ENCODE results near the gene PLPP4.
"Not testable (repeated sequence)": the region's sequence is repeated elsewhere in the genome, so short reads cannot be mapped to it uniquely, and the experiment has no call there.

The PLPP4 gene

GRCh38 chr10:120492346-120492745, 35.3 kb downstream of the PLPP4 start:
- DNase-seq: no peak

DNA sequence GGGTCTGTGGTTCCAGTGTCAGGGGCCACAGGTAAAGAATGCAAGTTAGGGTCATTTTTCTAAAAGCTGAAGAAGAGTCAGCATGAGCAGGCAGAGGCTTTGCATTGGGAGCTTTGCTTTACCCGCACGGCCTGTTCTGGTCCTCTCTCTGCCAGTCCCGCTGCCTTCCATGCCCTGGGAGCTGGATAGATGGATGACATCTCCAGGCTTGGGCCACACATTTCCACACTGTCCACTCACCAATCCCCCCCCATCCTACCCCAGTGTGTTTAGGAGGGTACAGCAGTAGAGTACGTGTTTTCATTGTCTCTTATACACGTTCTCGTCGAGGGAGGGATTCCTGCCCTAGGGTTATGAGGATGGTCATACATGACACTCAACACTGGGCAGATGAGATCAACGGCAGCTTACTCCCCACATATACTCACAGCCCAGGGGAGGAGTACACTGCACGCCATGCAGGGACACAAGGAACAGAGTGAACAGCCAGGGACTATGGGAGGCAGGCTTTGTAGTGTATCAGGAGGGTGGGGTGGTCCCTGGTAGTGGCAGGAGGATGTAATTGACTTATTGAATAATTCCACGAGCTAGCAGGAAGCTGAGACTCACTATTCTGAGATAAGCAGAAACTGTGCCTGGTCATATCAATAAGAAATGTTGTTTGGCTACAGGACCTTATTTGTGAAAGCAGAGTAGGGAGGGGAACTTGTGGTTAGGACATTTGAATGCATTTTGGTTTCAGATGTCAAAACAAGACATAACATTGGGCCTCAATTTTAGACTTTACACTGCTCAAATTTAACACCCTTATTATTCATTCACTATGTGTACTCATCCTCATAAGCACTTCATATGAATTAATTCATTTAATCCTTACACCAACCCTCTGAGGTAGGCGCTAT, 36.6 kb downstream of the PLPP4 start:
- DNase-seq: no peak

DNA sequence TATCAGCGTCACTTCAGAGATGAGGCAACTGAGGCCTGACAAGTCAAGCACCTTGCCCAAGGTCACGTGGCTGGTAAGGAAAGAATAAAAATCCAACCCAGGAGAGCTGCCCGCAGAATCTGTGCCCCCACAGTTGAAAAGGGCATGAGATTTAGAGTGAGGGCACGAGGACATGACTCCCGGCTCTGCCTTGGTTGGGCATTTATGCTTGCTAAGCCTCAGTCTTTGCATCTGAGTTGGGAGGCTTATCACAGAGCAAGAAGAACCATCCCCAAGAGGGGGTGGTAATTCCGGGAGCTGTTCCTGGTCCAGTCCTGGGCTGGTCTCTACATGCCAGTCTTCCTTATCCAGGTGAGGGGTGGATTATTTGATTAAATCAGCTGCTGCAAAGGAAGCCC, 37.3 kb downstream of the PLPP4 start:
- DNase-seq: no peak

DNA sequence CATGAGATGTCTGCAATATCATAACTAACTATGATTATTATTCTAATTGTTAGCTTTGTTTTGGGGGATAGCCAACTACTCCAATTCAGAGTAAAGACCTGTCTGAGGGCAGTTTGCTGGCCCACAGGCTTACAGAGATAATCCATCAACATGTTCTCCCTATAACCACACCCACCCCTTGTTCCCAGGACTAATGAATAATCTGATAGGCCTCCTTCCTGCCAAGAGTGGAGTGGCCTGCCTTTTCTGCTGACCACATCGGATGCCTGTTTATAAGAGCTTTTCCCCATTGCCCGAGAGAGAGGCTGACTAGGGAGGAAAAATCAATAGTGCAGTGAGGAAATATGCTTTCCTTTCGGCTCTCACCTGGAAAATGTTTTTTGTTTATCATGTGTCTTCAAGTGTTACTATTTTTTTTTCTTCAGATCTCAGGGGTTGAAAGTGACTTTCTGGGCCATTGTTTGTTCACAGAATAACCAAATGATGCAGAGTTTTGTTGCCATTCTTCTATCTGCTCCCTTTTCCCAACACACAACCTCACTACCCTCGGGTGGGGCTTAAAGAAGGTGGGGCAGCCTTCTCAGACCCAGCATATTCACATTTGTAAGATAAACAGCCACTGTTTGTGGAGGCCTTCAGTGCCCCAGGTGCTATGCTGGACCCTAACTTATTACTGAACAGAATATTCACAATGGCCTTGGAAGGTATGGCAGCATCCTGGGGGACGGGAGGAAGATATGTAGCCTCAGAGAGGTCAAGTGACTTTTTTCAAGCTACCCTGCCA, 38.4 kb downstream of the PLPP4 start:
- DNase-seq: no peak

- DNase-seq: no peak
Observed at GRCh38 chr10:120499883-120500282, 42.9 kb downstream of the PLPP4 start.

- DNase-seq: no peak
Observed at GRCh38 chr10:120503689-120504088, 46.7 kb downstream of the PLPP4 start.

- not testable (repeated sequence) for DNase-seq
Observed at GRCh38 chr10:120504227-120504626, 47.2 kb downstream of the PLPP4 start.

GRCh38 chr10:120505056-120505455, 48.0 kb downstream of the PLPP4 start:
- DNase-seq: no peak

- DNase-seq: no peak
Observed at GRCh38 chr10:120505866-120506265, 48.8 kb downstream of the PLPP4 start.

DNA sequence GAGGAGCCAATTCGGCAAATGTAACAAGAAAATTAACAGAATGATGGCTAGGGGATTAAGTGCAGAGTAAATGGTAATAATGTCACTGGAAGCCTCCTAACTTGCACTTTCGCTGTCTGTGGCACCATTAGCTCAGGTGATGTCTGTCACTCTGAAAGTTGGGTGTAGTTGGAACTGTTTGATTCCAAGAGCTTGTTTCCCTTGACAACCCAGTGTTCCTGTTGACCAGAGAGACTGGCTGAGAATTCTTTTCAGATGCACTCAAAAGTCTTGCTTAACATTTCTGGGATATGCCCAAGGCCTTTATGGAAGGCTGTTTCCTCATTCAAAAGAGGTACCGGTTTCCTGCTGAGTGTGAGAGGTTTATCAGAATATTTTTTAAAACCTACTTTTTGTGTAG, 49.6 kb downstream of the PLPP4 start:
- DNase-seq: no peak

- no peak for DNase-seq
Observed at GRCh38 chr10:120507175-120507574, 50.1 kb downstream of the PLPP4 start.

GRCh38 chr10:120507651-120508050, 50.6 kb downstream of the PLPP4 start:
- no peak for DNase-seq

- DNase-seq: no peak
Observed at GRCh38 chr10:120508393-120508792, 51.4 kb downstream of the PLPP4 start.

GRCh38 chr10:120508966-120509365, 51.9 kb downstream of the PLPP4 start:
- no peak for DNase-seq

DNA sequence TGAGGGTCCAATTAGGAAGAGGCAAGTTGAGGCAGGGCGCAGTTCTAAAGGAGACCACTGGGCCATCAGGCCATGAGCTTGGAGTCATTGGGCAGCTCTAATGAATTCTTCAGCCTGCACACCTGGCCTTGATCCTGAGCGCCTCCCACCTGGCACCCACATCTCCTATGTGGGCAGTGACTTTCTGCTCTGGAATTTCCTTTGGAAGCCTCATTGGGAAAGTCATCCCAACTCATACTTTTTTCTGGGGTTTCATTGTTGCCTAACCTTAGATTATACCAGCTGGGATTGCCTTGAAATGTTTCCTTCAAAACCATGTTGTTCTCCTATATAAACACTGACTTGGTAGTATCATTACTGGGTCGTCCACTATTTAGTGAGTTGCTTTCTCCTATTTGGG, 54.1 kb downstream of the PLPP4 start:
- no peak for DNase-seq

GRCh38 chr10:120513307-120513796, 56.3 kb downstream of the PLPP4 start:
- no peak for DNase-seq

DNA sequence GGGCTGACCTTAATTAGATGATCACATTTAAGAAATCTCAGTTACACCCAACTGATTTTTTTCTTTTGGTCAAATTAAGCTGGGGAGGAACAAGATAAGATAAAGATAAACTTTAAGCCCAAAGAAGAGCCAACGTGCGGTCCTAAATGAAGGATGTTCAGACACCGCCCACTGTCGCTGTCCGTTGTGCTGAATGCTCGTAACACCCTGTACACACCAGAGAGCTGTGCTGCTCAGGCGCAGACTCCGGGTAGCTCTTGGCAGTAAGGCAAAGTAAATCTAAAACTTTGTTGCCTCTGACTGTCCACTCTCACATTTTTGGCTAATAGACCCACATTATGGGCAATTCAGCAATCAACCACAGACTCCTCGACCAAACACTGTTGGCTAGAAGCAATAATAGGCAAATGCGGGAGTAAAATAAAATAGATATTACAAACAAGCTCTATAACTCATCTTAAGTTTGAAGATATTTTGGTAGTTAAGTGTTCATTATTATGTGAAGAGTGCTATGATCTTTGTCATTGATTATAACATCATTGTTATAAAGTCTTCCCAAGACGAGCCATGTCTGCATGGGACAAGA, 57.1 kb downstream of the PLPP4 start:
- DNase-seq: no peak

GRCh38 chr10:120514959-120515358, 57.9 kb downstream of the PLPP4 start:
- DNase-seq: no peak

- DNase-seq: no peak
Observed at GRCh38 chr10:120515741-120516140, 58.7 kb downstream of the PLPP4 start.

DNA sequence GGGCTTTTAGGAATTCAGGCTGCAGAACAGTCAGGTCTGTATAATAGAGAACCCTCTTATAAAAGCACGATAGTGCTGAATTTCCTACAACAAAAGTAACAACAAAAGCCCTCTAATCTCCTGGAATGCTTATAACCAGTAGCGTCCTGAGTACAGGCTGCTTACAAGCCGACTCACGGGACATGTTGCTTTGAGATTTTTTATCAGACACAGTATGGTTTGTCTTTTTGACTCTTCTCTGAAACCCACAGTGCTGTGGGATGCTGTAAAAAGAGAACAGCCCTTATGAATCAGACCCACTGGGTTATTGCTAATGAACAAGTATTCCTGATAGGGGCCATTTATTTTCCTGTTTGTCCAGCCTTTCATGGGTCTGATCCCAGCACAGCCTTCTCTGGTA, 59.4 kb downstream of the PLPP4 start:
- DNase-seq: no peak

GRCh38 chr10:120517196-120517595, 60.2 kb downstream of the PLPP4 start:
- no peak for DNase-seq

DNA sequence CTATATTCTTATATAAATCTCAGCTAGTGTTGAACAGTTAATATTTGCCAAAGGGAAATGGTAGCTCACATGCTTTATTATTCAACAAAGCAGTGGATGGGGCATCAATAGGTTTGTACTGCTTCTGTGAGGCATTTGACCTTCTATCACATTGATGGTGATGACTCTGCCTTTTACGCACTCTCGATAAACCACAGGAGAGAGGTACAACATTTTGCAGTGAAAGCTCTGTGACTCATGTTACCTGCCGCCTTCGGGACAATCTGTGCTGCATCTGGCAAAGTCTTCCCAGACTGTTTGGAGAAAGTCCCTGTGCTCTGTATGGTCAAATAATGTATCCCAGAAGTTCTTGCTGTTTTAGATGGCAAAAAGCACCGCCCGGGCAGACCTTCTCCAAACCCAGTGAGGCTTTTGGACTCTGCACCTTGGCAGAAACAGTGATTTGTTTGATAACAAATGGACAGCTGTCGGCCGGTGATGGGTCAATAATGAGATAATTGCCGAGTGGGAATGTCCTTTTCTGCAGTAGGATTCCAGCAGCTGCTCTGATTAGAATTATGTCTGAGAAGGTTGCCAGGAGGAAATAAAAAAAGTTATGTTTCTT, 61.0 kb downstream of the PLPP4 start:
- DNase-seq: no peak

GRCh38 chr10:120521880-120522279, 64.9 kb downstream of the PLPP4 start:
- DNase-seq: no peak
